HEK293 (cell line): ENCODE measurements around the gene IMP3.
A peak's percentile ranks its signal among the peaks of the same experiment; 100 is the strongest.

Source experiments
- CTCF ChIA-PET: fragments of 350-600 bp; formaldehyde crosslinking; extraction: SDS; loops from one replicate; lab custom pipeline; 2021; ENCODE audit warnings: antibody characterized with exemption; lab: Yijun Ruan, JAX
- POLR2A ChIA-PET: fragments of 300-600 bp; formaldehyde crosslinking; extraction: SDS; loops from one replicate; lab custom pipeline; 2020; ENCODE audit warnings: antibody characterized with exemption, inconsistent platforms; lab: Yijun Ruan, JAX
- H3K27ac ChIP-seq: fragments of 200-500 bp; sonication (Bioruptor generic); 2 replicates; pipeline ENCODE4 v1.5.1; 2014; ENCODE audit warnings: low read depth, low read length, control low read depth, inconsistent platforms; ENCODE audit errors: extremely low read depth
- H3K36me3 ChIP-seq, 2 experiments: fragments of 200-500 bp in 1 of 2; sonication (Bioruptor generic) in 1 of 2; 1 replicate in 1 of 2; 2 replicates in 1 of 2; pipeline ENCODE4 v1.5.1; 2014 to 2017; ENCODE audit warnings: inconsistent platforms in 2 of 2, low read length in 2 of 2; ENCODE audit not compliant: control insufficient read depth in 2 of 2, insufficient read depth in 1 of 2
- H3K4me1 ChIP-seq: fragments of 200-500 bp; sonication (Bioruptor generic); 2 replicates; pipeline ENCODE4 v1.5.1; 2014; ENCODE audit warnings: mild to moderate bottlenecking, low read length, inconsistent platforms; ENCODE audit not compliant: control insufficient read depth, insufficient read depth
- H3K4me3 ChIP-seq: 2 replicates; pipeline ENCODE4 v1.5.1; 2011; ENCODE audit warnings: low read depth, mild to moderate bottlenecking, control low read depth, low read length, moderate library complexity
- H3K9me3 ChIP-seq: fragments of 200-500 bp; sonication (Bioruptor generic); 2 replicates; pipeline ENCODE4 v1.5.1; 2014; ENCODE audit warnings: low read depth, low read length, inconsistent platforms; ENCODE audit not compliant: control insufficient read depth, insufficient read depth
- INSM2 ChIP-seq: fragments of 450-650 bp; formaldehyde crosslinking; IDR thresholded peaks from 2 replicates; pipeline ENCODE4 v1.5.1; 2016; ENCODE audit warnings: missing biosample characterization, missing genetic modification characterization
- KLF17 ChIP-seq: fragments of 450-650 bp; formaldehyde crosslinking; IDR thresholded peaks from 2 replicates; pipeline ENCODE4 v1.5.1; 2016; ENCODE audit warnings: missing biosample characterization, missing genetic modification characterization
- KLF7 ChIP-seq: fragments of 450-650 bp; formaldehyde crosslinking; IDR thresholded peaks from 2 replicates; pipeline ENCODE4 v1.5.1; 2016; ENCODE audit warnings: missing biosample characterization, missing genetic modification characterization, borderline replicate concordance
- PRDM1 ChIP-seq: fragments of 450-650 bp; formaldehyde crosslinking; IDR thresholded peaks from 2 replicates; pipeline ENCODE4; 2016; ENCODE audit warnings: missing biosample characterization, missing genetic modification characterization
- SALL2 ChIP-seq: fragments of 450-650 bp; formaldehyde crosslinking; IDR thresholded peaks from 2 replicates; pipeline ENCODE4 v1.5.0; 2017; ENCODE audit warnings: missing biosample characterization, mild to moderate bottlenecking, missing genetic modification characterization, borderline replicate concordance
- SCRT1 ChIP-seq: fragments of 450-650 bp; formaldehyde crosslinking; IDR thresholded peaks from 2 replicates; pipeline ENCODE4 v1.5.1; 2016; ENCODE audit warnings: missing biosample characterization, missing genetic modification characterization, borderline replicate concordance
- SCRT2 ChIP-seq: fragments of 450-650 bp; formaldehyde crosslinking; IDR thresholded peaks from 2 replicates; pipeline ENCODE4 v1.5.1; 2016; ENCODE audit warnings: missing biosample characterization, missing genetic modification characterization
- ZFHX2 ChIP-seq: fragments of 450-650 bp; formaldehyde crosslinking; conservative IDR thresholded peaks from 2 replicates; pipeline ENCODE4 v1.5.1; 2016; ENCODE audit warnings: missing biosample characterization, missing genetic modification characterization
- ZIC2 ChIP-seq: fragments of 450-650 bp; formaldehyde crosslinking; IDR thresholded peaks from 2 replicates; pipeline ENCODE4 v1.5.1; 2016; ENCODE audit warnings: missing biosample characterization, missing genetic modification characterization
- ZNF133 ChIP-seq: fragments of 450-650 bp; formaldehyde crosslinking; IDR thresholded peaks from 2 replicates; pipeline ENCODE4 v1.5.1; 2016; ENCODE audit warnings: missing biosample characterization, missing genetic modification characterization
- ZNF280C ChIP-seq: fragments of 450-650 bp; formaldehyde crosslinking; IDR thresholded peaks from 2 replicates; pipeline ENCODE4 v1.5.1; 2016; ENCODE audit warnings: missing biosample characterization, missing genetic modification characterization
- ZNF324 ChIP-seq: fragments of 450-650 bp; formaldehyde crosslinking; IDR thresholded peaks from 2 replicates; pipeline ENCODE4 v1.5.1; 2016; ENCODE audit warnings: missing biosample characterization, missing genetic modification characterization
- ZNF398 ChIP-seq: fragments of 450-650 bp; formaldehyde crosslinking; IDR thresholded peaks from 2 replicates; pipeline ENCODE4 v1.5.1; 2017; ENCODE audit warnings: missing biosample characterization, missing genetic modification characterization
- ZNF513 ChIP-seq: fragments of 450-650 bp; IDR thresholded peaks from 2 replicates; pipeline ENCODE4 v1.5.1; 2018; ENCODE audit warnings: missing biosample characterization, missing genetic modification characterization
- ZNF514 ChIP-seq: fragments of 450-650 bp; formaldehyde crosslinking; IDR thresholded peaks from 2 replicates; pipeline ENCODE4 v1.5.1; 2016; ENCODE audit warnings: missing biosample characterization, missing genetic modification characterization
- ZNF555 ChIP-seq: fragments of 450-650 bp; formaldehyde crosslinking; conservative IDR thresholded peaks from 2 replicates; pipeline ENCODE4 v1.5.1; 2017; ENCODE audit warnings: missing biosample characterization, mild to moderate bottlenecking, missing genetic modification characterization, inconsistent platforms
- ZNF580 ChIP-seq: fragments of 450-650 bp; formaldehyde crosslinking; IDR thresholded peaks from 2 replicates; pipeline ENCODE4 v1.5.1; 2016; ENCODE audit warnings: missing biosample characterization, missing genetic modification characterization
- ZNF623 ChIP-seq: fragments of 450-650 bp; formaldehyde crosslinking; IDR thresholded peaks from 2 replicates; pipeline ENCODE4 v1.5.1; 2016; ENCODE audit warnings: missing biosample characterization, missing genetic modification characterization
- ZNF626 ChIP-seq: fragments of 450-650 bp; sonication (Bioruptor Pico); formaldehyde crosslinking; IDR thresholded peaks from 2 replicates; pipeline ENCODE4 v1.5.1; 2018; ENCODE audit warnings: missing biosample characterization, missing genetic modification characterization, inconsistent platforms
- ZNF792 ChIP-seq: fragments of 450-650 bp; formaldehyde crosslinking; IDR thresholded peaks from 2 replicates; pipeline ENCODE4 v1.5.1; 2016; ENCODE audit warnings: missing biosample characterization, missing genetic modification characterization
- ZSCAN16 ChIP-seq: fragments of 450-650 bp; formaldehyde crosslinking; IDR thresholded peaks from 2 replicates; pipeline ENCODE4 v1.5.1; 2016; ENCODE audit warnings: missing biosample characterization, missing genetic modification characterization
- ZSCAN18 ChIP-seq: fragments of 450-650 bp; formaldehyde crosslinking; IDR thresholded peaks from 2 replicates; pipeline ENCODE4 v1.5.1; 2016; ENCODE audit warnings: missing biosample characterization, missing genetic modification characterization

Gene IMP3

GRCh38 chr15:75688278-75688557 lies 48.2 kb upstream of the IMP3 start:
- H3K9me3 ChIP-seq = no peaks in the 10 kb centered on the region
- POLR2A ChIA-PET = no interaction called here
- H3K36me3 ChIP-seq = peaks cover 0 to 5% of the 10 kb centered on the region in 2 experiments; a peak in 1 of 3 replicates
- TF ChIP-seq ZNF623 (tag by site-specific recombination) (no peak), PRDM1 (tag by site-specific recombination) (no peak), SALL2 (no peak), ZNF514 (tag by site-specific recombination) (no peak), ZNF280C (tag by site-specific recombination) (no peak), KLF17 (tag by site-specific recombination) (no peak), ZNF398 (tag by site-specific recombination) (no peak), ZNF626 (tag by site-specific recombination) (no peak), ZNF513 (tag by site-specific recombination) (no peak), ZNF555 (tag by site-specific recombination) (no peak), ZNF133 (no peak), INSM2 (tag by site-specific recombination) (no peak), ZSCAN16 (tag by site-specific recombination) (no peak), KLF7 (tag by site-specific recombination) (no peak), ZNF792 (tag by site-specific recombination) (no peak), ZFHX2 (no peak)
- H3K4me1 ChIP-seq = no peaks in the 10 kb centered on the region
- H3K4me3 ChIP-seq = no peak overlapping the region
- no peak overlapping the region for H3K27ac ChIP-seq
- CTCF ChIA-PET = interaction anchor here (1.8 to 4.5 kb wide), 2 partner anchors 34 to 113 kb away, joined by 3 to 20 read pairs; no protein-coding TSS in a partner anchor

GRCh38 chr15:75687486-75688277 lies 47.7 kb upstream of the IMP3 start:
- CTCF ChIA-PET = interaction anchor here (0.6 to 4.5 kb wide), 5 partner anchors 34 to 1053 kb away, joined by 3 to 20 read pairs (median 3); no protein-coding TSS in a partner anchor
- Histone ChIP-seq H3K9me3 (no peaks in the 10 kb centered on the region), H3K36me3 (peaks cover 0 to 5% of the 10 kb centered on the region in 2 experiments; a peak in 1 of 3 replicates), H3K4me1 (no peaks in the 10 kb centered on the region), H3K27ac (no peak overlapping the region), H3K4me3 (no peak overlapping the region)
- POLR2A ChIA-PET = interaction anchor here (1.9 kb wide), 1 partner anchor 234 kb away, joined by 6 read pairs; no protein-coding TSS in a partner anchor
- TF ChIP-seq SCRT1 (0 out of 2 replicates have a peak, but pooled peaks have one; percentile 13), ZNF580 (no peak), SCRT2 (tag by site-specific recombination) (peak; percentile 81), ZNF324 (no peak), ZSCAN18 (no peak), ZIC2 (tag by site-specific recombination) (no peak), ZNF398 (tag by site-specific recombination) (no peak)
